Gastroesophageal sphincter (tissue), 4 donors: ENCODE measurements around the gene NFIX. TPM values are rescaled to one million over a fixed set of nuclear protein-coding genes. Genes with fewer than 3 reads are reported as not detected.

Experiments used
- ATAC-seq: fragments of 150-250 bp; one replicate; pipeline ENCODE4 v1.9.1; 2016; ENCODE audit warnings: mild to moderate bottlenecking, moderate library complexity
- H3K27ac ChIP-seq, 4 donors: fragments of 200-600 bp; sonication (generic) in 3 of 4; 1 replicate in 3 of 4; 2 replicates in 1 of 4; pipeline ENCODE4 v1.5.1; 2016 to 2019
- H3K27me3 ChIP-seq: fragments of 200-600 bp; sonication (generic); one replicate; pipeline ENCODE4 v1.5.1; 2019
- H3K36me3 ChIP-seq, 2 donors: fragments of 200-600 bp; sonication (generic); one replicate each; pipeline ENCODE4 v1.5.1; 2019; ENCODE audit warnings: control low read depth in 1 of 2
- H3K4me1 ChIP-seq, 3 donors: fragments of 200-600 bp; sonication (generic); 1 replicate in 2 of 3; 2 replicates in 1 of 3; pipeline ENCODE4 v1.5.1; 2016 to 2019; ENCODE audit warnings: control low read depth in 2 of 3
- H3K4me3 ChIP-seq, 2 donors: fragments of 200-600 bp; sonication (generic); one replicate each; pipeline ENCODE4 v1.5.1; 2019; ENCODE audit warnings: mild to moderate bottlenecking in 1 of 2, moderate library complexity in 1 of 2
- H3K9me3 ChIP-seq, 3 donors: fragments of 200-600 bp; sonication (generic); one replicate each; pipeline ENCODE4 v1.5.1; 2017 to 2019; ENCODE audit warnings: control low read depth in 2 of 3
- EP300 ChIP-seq: sonication (generic); formaldehyde crosslinking; IDR thresholded peaks from one replicate; pipeline ENCODE4 v1.6.1; 2017; ENCODE audit warnings: antibody characterized with exemption, mild to moderate bottlenecking
- POLR2A ChIP-seq, 2 donors: fragments of 450-650 bp; IDR thresholded peaks; one replicate each; pipeline ENCODE4 v1.6.1; 2017; ENCODE audit warnings: antibody characterized with exemption in 2 of 2, mild to moderate bottlenecking in 2 of 2, moderate library complexity in 1 of 2
- POLR2AphosphoS5 ChIP-seq: sonication (generic); formaldehyde crosslinking; IDR thresholded peaks from one replicate; pipeline ENCODE4 v1.6.1; 2017; ENCODE audit warnings: antibody characterized with exemption
- WGBS, 2 donors: methylation state at CpG; one replicate each; pipeline ENCODE4 v1.1.5; 2018; ENCODE audit warnings: low coverage in 1 of 2; 5-methylcytosine and 5-hydroxymethylcytosine counted together
- total RNA-seq, 4 donors: library from RNA; depleted of rRNA; stranded (reverse); fragments of >200 nt; gene quantifications; one replicate each; pipeline ENCODE4 v1.1.0, GENCODE V29; 2016
- TF ChIP-seq, protein P1 (sequence below), 4 experiments: fragments of 200-600 bp in 2 of 4; fragments of 450-650 bp in 2 of 4; sonication (generic) in 1 of 4; IDR thresholded peaks; one replicate each; pipeline ENCODE4 v1.5.1; 2017 to 2019; ENCODE audit warnings: antibody characterized with exemption in 4 of 4, mild to moderate bottlenecking in 2 of 4, moderate library complexity in 2 of 4

The NFIX gene
- total RNA-seq, 4 donors from 2014 or later, result 44.7 to 145 (median 72.4) TPM

DNA sequence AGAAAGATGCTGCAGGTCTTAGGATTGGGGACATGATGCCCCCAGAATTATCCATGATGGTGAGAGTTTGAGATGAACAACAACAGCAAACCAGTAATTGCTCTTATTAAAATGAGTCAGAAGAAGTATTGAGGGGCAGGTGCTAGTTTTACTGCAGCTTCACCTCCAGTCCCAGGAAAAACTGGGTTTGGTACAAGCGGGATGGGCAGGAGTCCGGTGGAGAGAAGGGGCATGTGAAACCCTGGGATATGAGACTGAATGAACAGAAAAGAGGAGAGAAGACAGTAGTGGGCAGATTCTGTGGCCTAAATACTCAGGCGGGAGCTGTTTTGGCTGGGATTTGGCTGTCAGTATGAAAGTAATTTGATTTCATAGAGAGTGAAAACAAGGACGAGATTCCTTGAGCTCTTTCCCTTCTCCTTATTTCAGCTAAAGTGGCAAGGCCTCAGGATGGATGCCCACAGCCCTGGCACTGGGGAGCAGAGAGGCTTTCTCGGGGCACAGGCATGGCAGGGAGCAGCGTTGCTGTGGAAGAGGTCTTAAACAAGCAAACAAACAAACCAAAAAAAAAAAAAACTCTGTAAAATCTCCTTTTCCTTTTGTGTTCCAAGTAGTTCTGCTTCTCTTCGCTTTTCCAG is 30.7 kb downstream of the NFIX start:
- H3K27ac ChIP-seq, result peak overlapping the region; percentile 72 to 98 (median 90)
- H3K9me3 ChIP-seq, result no peaks in the 10 kb centered on the region
- H3K36me3 ChIP-seq, result peaks cover 0 to 4% of the 10 kb centered on the region in 2 donors
- TF ChIP-seq, protein P1, sequence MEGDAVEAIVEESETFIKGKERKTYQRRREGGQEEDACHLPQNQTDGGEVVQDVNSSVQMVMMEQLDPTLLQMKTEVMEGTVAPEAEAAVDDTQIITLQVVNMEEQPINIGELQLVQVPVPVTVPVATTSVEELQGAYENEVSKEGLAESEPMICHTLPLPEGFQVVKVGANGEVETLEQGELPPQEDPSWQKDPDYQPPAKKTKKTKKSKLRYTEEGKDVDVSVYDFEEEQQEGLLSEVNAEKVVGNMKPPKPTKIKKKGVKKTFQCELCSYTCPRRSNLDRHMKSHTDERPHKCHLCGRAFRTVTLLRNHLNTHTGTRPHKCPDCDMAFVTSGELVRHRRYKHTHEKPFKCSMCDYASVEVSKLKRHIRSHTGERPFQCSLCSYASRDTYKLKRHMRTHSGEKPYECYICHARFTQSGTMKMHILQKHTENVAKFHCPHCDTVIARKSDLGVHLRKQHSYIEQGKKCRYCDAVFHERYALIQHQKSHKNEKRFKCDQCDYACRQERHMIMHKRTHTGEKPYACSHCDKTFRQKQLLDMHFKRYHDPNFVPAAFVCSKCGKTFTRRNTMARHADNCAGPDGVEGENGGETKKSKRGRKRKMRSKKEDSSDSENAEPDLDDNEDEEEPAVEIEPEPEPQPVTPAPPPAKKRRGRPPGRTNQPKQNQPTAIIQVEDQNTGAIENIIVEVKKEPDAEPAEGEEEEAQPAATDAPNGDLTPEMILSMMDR (IDR thresholded peaks at IDR 0.05), result no peak
- no peak for TF ChIP-seq POLR2A (IDR thresholded peaks at IDR 0.05)
- TF ChIP-seq EP300, result no peak
- TF ChIP-seq POLR2AphosphoS5, result no peak
- no peak for ATAC-seq
- H3K27me3 ChIP-seq, result no peaks in the 10 kb centered on the region
- peak overlapping the region; percentile 6 to 49 for H3K4me3 ChIP-seq
- peaks cover 10 to 98% (median 64%) of the 10 kb centered on the region in 3 donors for H3K4me1 ChIP-seq
- 27 to 36% methylated on average over 4 to 7 of the region's 7 CpGs for WGBS, 2 donors

DNA sequence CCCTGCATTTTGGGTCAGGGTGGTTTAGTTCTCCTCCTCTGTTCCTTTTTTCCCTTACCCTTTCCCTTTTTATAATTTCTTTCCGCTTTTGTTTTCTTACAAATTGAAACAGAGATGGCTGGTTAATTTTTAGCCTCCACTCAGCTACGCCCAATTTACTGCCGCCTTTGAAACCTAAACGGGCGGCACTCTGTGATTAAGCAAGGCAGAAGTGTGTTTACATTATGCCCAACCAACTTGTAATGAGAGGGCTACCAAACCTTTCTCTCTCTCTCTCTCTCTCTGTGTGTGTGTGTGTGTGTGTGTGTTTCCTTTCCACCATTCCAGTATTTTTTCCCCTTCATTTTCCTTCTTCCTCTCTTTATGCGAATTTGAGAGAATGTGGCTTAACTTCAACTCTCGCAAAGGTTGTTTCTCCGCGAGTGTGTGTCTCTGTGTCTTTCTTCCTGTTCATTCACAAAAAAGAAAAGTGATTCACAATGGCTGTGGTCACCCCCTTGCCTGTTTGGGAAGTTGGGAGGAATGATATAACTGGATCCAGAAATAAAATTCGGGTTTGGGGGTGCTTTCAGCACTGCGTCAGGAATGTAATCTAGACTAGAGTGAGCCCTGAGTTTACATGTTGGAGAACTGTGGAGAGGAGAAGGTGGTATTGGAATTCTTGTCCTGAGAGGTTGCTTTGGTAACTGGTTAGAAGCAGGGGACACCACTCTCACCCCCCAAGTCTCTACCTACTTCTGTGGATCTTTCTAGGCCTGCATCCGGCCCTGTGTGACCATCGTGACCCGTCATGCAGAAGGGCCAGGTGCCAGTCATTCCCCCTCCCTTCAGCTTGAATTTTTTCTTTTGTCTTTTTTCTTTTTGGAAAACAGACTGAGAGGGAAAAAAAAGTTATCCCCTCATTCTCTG is 31.4 kb downstream of the NFIX start:
- peak overlapping the region; percentile 6 to 49 for H3K4me3 ChIP-seq
- peaks cover 0 to 4% of the 10 kb centered on the region in 2 donors for H3K36me3 ChIP-seq
- ATAC-seq, result no peak
- 23 to 31% methylated on average over 9 to 14 of the region's 14 CpGs for WGBS, 2 donors
- no peaks in the 10 kb centered on the region for H3K9me3 ChIP-seq
- H3K4me1 ChIP-seq, result peaks cover 3 to 98% (median 64%) of the 10 kb centered on the region in 3 donors
- TF ChIP-seq POLR2A (IDR thresholded peaks at IDR 0.05) (no peak), EP300 (no peak), POLR2AphosphoS5 (peak; percentile 87)
- TF ChIP-seq, protein P1 (IDR thresholded peaks at IDR 0.05), result no peak
- no peaks in the 10 kb centered on the region for H3K27me3 ChIP-seq
- H3K27ac ChIP-seq, result peak overlapping the region; percentile 72 to 98 (median 90)

DNA sequence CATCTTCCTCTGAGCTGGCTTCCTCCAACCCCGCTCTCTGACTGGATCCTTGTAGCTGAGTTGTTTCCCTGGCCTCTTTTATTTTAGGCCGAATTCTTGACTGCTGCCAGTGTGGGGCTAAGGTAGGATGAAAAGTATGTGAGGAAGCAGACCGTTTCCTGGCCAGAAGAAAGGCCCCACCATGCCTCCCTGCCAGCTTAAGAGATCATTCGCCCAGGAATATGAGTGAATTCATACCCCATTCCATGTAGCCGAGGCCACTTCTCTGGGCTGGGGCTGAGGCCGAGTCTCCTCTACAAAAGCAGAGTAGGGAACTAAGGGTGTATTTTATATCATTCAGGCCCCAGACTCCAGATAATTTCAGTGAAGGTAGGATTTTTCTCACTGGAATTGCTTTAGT is 32.3 kb downstream of the NFIX start:
- TF ChIP-seq POLR2AphosphoS5 (no peak), POLR2A (IDR thresholded peaks at IDR 0.05) (no peak), EP300 (no peak)
- TF ChIP-seq, protein P1 (IDR thresholded peaks at IDR 0.05), result no peak

DNA sequence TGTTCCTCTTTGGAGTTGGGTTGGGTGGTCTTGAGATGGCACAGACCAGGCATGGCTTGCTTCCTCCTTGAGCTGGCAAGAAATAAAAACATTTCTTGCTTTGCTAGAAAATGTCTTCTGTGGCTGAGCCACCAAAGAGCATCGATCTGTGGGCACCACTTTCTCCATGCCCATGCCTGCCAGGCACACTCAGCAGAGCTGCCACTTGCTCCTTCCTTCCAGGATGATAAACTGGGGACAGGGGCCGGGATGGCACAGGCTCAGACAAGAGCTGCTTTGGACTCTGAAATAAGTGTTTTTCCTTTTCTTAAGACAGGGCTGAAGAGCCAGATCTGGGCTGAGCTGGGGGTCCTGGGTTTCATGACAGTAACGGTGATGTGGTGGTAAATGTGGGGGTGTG is 32.8 kb downstream of the NFIX start:
- no peak overlapping the region for H3K4me3 ChIP-seq

More for the DNA sequence above, 32.3 kb downstream of the NFIX start:
- Histone ChIP-seq H3K4me1 (peaks cover 3 to 98% (median 64%) of the 10 kb centered on the region in 3 donors), H3K27me3 (no peaks in the 10 kb centered on the region), H3K36me3 (peaks cover 0 to 4% of the 10 kb centered on the region in 2 donors), H3K4me3 (no peak overlapping the region), H3K27ac (peak overlapping the region; percentile 10 to 98 (median 90)), H3K9me3 (no peaks in the 10 kb centered on the region)
- WGBS, 2 donors, result 23 to 69% methylated on average over 3 to 4 of the region's 6 CpGs
- ATAC-seq, result no peak

More for the DNA sequence above, 32.8 kb downstream of the NFIX start:
- Histone ChIP-seq H3K4me1 (peaks cover 5 to 99% (median 68%) of the 10 kb centered on the region in 3 donors), H3K27ac (peak overlapping the region in 3 of 4 donors; percentile 85 to 98 (median 96)), H3K9me3 (no peaks in the 10 kb centered on the region), H3K36me3 (peaks cover 0 to 4% of the 10 kb centered on the region in 2 donors), H3K27me3 (no peaks in the 10 kb centered on the region)
- TF ChIP-seq, protein P1 (IDR thresholded peaks at IDR 0.05), result no peak
- TF ChIP-seq EP300 (no peak), POLR2A (IDR thresholded peaks at IDR 0.05) (no peak), POLR2AphosphoS5 (no peak)
- 67 to 83% methylated on average over 1 of the region's 3 CpGs for WGBS, 2 donors
- no peak for ATAC-seq
